HepG2 (cell line): ENCODE data around the gene C4B. TPM values are rescaled to one million over a fixed set of nuclear protein-coding genes. Genes with fewer than 3 reads are reported as not detected.

Experiments
- AHR ChIP-seq: IDR thresholded peaks from 2 replicates; pipeline ENCODE4 v1.6.1; 2018; ENCODE audit warnings: missing genetic modification reagents, missing compliant biosample characterization
- ELF3 ChIP-seq: IDR thresholded peaks from 2 replicates; pipeline ENCODE4 v1.6.1; 2016; ENCODE audit warnings: missing genetic modification reagents, missing compliant biosample characterization
- FOXJ3 ChIP-seq: sonication (generic); formaldehyde crosslinking; IDR thresholded peaks from 2 replicates; pipeline ENCODE4 v1.4.0; 2020; ENCODE audit warnings: missing genetic modification reagents, mild to moderate bottlenecking, borderline replicate concordance
- HMGA1 ChIP-seq: sonication (generic); formaldehyde crosslinking; conservative IDR thresholded peaks from 2 replicates; pipeline ENCODE4 v1.4.0; 2020; ENCODE audit warnings: missing genetic modification reagents
- MYC ChIP-seq: sonication (generic); formaldehyde crosslinking; IDR thresholded peaks from 2 replicates; pipeline ENCODE4 v1.9.0; 2021; ENCODE audit warnings: missing genetic modification reagents, borderline replicate concordance
- RBFOX2 ChIP-seq: fragments of 200-400 bp; formaldehyde crosslinking; IDR thresholded peaks from 2 replicates; pipeline ENCODE4 v1.6.1; 2017; ENCODE audit warnings: low read depth, mild to moderate bottlenecking, low read length
- ZMYM2 ChIP-seq: sonication (generic); formaldehyde crosslinking; IDR thresholded peaks from 2 replicates; pipeline ENCODE4 v1.8.0; 2022; ENCODE audit warnings: mild to moderate bottlenecking, missing genetic modification reagents
- ZMYM3 ChIP-seq: sonication (generic); formaldehyde crosslinking; IDR thresholded peaks from 2 replicates; pipeline ENCODE4 v1.5.1; 2020; ENCODE audit warnings: mild to moderate bottlenecking, missing genetic modification reagents
- ZNF121 ChIP-seq: sonication (generic); formaldehyde crosslinking; IDR thresholded peaks from 2 replicates; pipeline ENCODE4 v1.5.0; 2020; ENCODE audit warnings: mild to moderate bottlenecking, missing genetic modification reagents
- ZNF570 ChIP-seq: sonication (generic); formaldehyde crosslinking; IDR thresholded peaks from 2 replicates; pipeline ENCODE4 v1.4.0; 2020; ENCODE audit warnings: mild to moderate bottlenecking, missing genetic modification reagents, borderline replicate concordance
- ZNF737 ChIP-seq: sonication (generic); formaldehyde crosslinking; IDR thresholded peaks from 2 replicates; pipeline ENCODE4 v1.5.0; 2020; ENCODE audit warnings: missing genetic modification reagents, mild to moderate bottlenecking, borderline replicate concordance
- polyA plus RNA-seq, 8 experiments: library from polyadenylated mRNA; depleted of rRNA in 3 of 8; stranded (reverse) in 7 of 8; unstranded in 1 of 8; fragments of >200 nt; fragmentation: Illumina TruSeq in 4 of 8; extraction: Trizol in 4 of 8; gene quantifications; 2 replicates each; pipeline versions ENCODE4 v1.2.1 to v1.2.3, GENCODE V29; 2011 to 2016; ENCODE audit warnings: low read depth in 4 of 8, missing spikeins in 1 of 8, mixed read lengths in 1 of 8; ENCODE audit not compliant: insufficient read depth in 1 of 8
- total RNA-seq, 5 experiments: library from RNA; depleted of rRNA; stranded (reverse); fragments of >200 nt; fragmentation: Illumina TruSeq; extraction: Trizol; gene quantifications; 2 replicates each; pipeline ENCODE4 v1.2.3, GENCODE V29; 2016; ENCODE audit warnings: low read depth in 1 of 5
- TF ChIP-seq, protein P1 (sequence below): sonication (generic); formaldehyde crosslinking; IDR thresholded peaks from 2 replicates; pipeline ENCODE4 v1.4.0; 2020; ENCODE audit warnings: missing genetic modification reagents; ENCODE audit errors: not compliant biosample characterization
- TF ChIP-seq, protein P2 (sequence below): sonication (generic); formaldehyde crosslinking; IDR thresholded peaks from 2 replicates; pipeline ENCODE4 v1.8.0; 2022; ENCODE audit warnings: mild to moderate bottlenecking, missing genetic modification reagents, moderate library complexity
- TF ChIP-seq, protein P3 (sequence below): IDR thresholded peaks from 2 replicates; pipeline ENCODE4 v1.6.1; 2016; ENCODE audit warnings: mild to moderate bottlenecking, missing biosample characterization, missing genetic modification reagents
- TF ChIP-seq, protein P4 (sequence below): sonication (generic); formaldehyde crosslinking; conservative IDR thresholded peaks from 2 replicates; pipeline ENCODE4 v1.4.0; 2020; ENCODE audit warnings: mild to moderate bottlenecking, missing genetic modification reagents, moderate library complexity
- TF ChIP-seq, protein P5 (sequence below): sonication (generic); formaldehyde crosslinking; IDR thresholded peaks from 2 replicates; pipeline ENCODE4 v1.5.0; 2020; ENCODE audit warnings: missing genetic modification reagents
- TF ChIP-seq, protein P6 (sequence below): sonication (generic); formaldehyde crosslinking; IDR thresholded peaks from 2 replicates; pipeline ENCODE4 v1.8.1; 2023; ENCODE audit warnings: mild to moderate bottlenecking, inconsistent platforms, moderate library complexity, missing genetic modification reagents, borderline replicate concordance
- TF ChIP-seq, protein P7 (sequence below): sonication (generic); formaldehyde crosslinking; IDR thresholded peaks from 2 replicates; pipeline ENCODE4 v1.4.0; 2020; ENCODE audit warnings: low read depth, mild to moderate bottlenecking, missing genetic modification reagents

The C4B gene
- total and polyA plus RNA-seq, 2 of the 13 experiments (the other 11 are each of a cell fraction or from before 2014, with no cell fraction given): 167 to 538 TPM

DNA sequence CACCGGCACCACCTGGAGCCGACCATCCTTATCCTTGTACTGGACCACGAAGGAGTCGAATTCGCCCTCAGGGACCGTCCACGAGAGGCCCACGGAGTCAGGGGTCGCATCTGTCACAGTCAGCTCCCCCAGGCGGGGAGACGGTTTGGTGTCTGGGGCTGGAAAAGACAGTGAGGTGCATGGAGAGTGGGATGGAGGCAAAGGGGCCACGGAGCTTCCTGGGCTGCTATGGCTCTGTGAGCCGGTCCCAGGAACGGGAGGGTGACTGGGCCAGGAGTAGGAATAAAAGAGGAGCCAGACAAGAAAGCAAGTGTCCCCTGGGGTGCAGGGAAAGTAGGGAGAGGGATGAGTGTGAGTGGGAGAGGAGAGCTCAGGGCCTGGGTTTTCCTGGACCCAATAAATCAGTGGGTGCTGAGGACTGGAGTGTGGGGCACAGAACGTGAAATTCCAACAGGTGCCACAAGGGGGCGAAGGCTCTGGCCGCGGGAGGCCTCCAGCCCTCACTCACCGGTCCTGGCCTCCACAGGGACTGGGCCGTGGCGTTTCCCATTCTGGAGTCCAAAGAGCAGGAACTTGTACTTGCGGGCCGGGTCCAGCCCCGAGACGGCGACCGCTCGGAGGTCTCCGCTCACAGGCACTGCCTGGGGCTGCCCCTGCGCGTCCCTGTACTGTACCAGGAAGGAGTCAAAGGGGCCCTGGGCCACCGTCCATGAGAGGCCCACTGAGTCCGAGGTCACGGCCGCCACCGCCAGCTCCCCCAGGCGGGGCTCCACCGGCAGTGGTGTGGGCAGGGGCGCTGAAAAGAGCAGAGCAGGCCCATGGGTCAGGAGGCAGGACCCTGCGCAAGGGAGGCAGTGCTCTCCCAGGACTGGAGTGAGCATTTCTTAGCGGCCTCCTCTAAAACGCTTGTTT lies 33.5 kb downstream of the C4B start (continued):
- peak; percentile 77 for TF ChIP-seq ELF3
- TF ChIP-seq MYC (CRISPR knock-in tag): peak; percentile 83; the same call in 1 of the 2 replicates
- TF ChIP-seq RBFOX2: peak; percentile 91
- TF ChIP-seq, protein P1, sequence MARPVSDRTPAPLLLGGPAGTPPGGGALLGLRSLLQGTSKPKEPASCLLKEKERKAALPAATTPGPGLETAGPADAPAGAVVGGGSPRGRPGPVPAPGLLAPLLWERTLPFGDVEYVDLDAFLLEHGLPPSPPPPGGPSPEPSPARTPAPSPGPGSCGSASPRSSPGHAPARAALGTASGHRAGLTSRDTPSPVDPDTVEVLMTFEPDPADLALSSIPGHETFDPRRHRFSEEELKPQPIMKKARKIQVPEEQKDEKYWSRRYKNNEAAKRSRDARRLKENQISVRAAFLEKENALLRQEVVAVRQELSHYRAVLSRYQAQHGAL (CRISPR knock-in tag): no peak
- TF ChIP-seq, protein P2, sequence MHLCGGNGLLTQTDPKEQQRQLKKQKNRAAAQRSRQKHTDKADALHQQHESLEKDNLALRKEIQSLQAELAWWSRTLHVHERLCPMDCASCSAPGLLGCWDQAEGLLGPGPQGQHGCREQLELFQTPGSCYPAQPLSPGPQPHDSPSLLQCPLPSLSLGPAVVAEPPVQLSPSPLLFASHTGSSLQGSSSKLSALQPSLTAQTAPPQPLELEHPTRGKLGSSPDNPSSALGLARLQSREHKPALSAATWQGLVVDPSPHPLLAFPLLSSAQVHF (CRISPR knock-in tag): no peak
- TF ChIP-seq, protein P3, sequence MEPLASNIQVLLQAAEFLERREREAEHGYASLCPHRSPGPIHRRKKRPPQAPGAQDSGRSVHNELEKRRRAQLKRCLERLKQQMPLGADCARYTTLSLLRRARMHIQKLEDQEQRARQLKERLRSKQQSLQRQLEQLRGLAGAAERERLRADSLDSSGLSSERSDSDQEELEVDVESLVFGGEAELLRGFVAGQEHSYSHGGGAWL (CRISPR knock-in tag): 0 out of 2 replicates have a peak, but pooled peaks have one; percentile 48
- TF ChIP-seq FOXJ3 (CRISPR knock-in tag): peak; percentile 75; the same call in 1 of the 2 replicates
- no peak for TF ChIP-seq HMGA1
- TF ChIP-seq, protein P4, sequence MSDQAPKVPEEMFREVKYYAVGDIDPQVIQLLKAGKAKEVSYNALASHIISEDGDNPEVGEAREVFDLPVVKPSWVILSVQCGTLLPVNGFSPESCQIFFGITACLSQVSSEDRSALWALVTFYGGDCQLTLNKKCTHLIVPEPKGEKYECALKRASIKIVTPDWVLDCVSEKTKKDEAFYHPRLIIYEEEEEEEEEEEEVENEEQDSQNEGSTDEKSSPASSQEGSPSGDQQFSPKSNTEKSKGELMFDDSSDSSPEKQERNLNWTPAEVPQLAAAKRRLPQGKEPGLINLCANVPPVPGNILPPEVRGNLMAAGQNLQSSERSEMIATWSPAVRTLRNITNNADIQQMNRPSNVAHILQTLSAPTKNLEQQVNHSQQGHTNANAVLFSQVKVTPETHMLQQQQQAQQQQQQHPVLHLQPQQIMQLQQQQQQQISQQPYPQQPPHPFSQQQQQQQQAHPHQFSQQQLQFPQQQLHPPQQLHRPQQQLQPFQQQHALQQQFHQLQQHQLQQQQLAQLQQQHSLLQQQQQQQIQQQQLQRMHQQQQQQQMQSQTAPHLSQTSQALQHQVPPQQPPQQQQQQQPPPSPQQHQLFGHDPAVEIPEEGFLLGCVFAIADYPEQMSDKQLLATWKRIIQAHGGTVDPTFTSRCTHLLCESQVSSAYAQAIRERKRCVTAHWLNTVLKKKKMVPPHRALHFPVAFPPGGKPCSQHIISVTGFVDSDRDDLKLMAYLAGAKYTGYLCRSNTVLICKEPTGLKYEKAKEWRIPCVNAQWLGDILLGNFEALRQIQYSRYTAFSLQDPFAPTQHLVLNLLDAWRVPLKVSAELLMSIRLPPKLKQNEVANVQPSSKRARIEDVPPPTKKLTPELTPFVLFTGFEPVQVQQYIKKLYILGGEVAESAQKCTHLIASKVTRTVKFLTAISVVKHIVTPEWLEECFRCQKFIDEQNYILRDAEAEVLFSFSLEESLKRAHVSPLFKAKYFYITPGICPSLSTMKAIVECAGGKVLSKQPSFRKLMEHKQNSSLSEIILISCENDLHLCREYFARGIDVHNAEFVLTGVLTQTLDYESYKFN: peak; percentile 83
- no peak for TF ChIP-seq ZNF570
- TF ChIP-seq ZNF121 (CRISPR knock-in tag): no peak
- TF ChIP-seq, protein P5, sequence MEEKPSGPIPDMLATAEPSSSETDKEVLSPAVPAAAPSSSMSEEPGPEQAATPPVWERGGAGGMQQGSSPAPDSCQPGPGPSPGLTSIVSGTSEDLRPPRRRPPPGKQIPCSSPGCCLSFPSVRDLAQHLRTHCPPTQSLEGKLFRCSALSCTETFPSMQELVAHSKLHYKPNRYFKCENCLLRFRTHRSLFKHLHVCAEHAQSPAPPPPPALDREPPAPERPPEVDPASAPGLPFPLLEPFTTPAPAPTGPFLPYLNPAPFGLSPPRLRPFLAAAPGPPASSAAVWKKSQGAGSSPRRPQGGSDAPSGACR: peak; percentile 85
- TF ChIP-seq AHR (CRISPR knock-in tag): peak; percentile 53; the same call in 1 of the 2 replicates
- TF ChIP-seq, protein P6, sequence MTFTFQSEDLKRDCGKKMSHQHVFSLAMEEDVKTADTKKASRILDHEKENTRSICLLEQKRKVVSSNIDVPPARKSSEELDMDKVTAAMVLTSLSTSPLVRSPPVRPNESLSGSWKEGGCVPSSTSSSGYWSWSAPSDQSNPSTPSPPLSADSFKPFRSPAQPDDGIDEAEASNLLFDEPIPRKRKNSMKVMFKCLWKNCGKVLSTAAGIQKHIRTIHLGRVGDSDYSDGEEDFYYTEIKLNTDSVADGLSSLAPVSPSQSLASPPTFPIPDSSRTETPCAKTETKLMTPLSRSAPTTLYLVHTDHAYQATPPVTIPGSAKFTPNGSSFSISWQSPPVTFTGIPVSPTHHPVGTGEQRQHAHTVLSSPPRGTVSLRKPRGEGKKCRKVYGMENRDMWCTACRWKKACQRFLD (CRISPR knock-in tag): 0 out of 2 replicates have a peak, but pooled peaks have one; percentile 80
- 0 out of 2 replicates have a peak, but pooled peaks have one; percentile 59 for TF ChIP-seq ZMYM2
- peak; percentile 92 for TF ChIP-seq ZMYM3 (CRISPR knock-in tag)
- TF ChIP-seq, protein P7, sequence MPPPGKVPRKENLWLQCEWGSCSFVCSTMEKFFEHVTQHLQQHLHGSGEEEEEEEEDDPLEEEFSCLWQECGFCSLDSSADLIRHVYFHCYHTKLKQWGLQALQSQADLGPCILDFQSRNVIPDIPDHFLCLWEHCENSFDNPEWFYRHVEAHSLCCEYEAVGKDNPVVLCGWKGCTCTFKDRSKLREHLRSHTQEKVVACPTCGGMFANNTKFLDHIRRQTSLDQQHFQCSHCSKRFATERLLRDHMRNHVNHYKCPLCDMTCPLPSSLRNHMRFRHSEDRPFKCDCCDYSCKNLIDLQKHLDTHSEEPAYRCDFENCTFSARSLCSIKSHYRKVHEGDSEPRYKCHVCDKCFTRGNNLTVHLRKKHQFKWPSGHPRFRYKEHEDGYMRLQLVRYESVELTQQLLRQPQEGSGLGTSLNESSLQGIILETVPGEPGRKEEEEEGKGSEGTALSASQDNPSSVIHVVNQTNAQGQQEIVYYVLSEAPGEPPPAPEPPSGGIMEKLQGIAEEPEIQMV (CRISPR knock-in tag): 0 out of 2 replicates have a peak, but pooled peaks have one; percentile 69
- peak; percentile 15; the same call in 1 of the 2 replicates for TF ChIP-seq ZNF737 (CRISPR knock-in tag)
